Mesenchymal stem cell (in vitro differentiated cells and primary cell): ENCODE measurements around the gene CCNF.
A peak's percentile ranks its signal among the peaks of the same experiment; 100 is the strongest.

Source experiments
- DNase-seq: peaks from one replicate; pipeline ENCODE4 v3.0.0-alpha.2; 2013
- H2AFZ ChIP-seq: one replicate; pipeline ENCODE4 v1.6.1; 2013; ENCODE audit warnings: low read depth, mild to moderate bottlenecking, control low read depth, inconsistent platforms, low read length, moderate library complexity
- H2AK5ac ChIP-seq: 2 replicates; pipeline ENCODE4 v1.6.1; 2013; ENCODE audit warnings: low read length, moderate library complexity, mild to moderate bottlenecking, inconsistent platforms; ENCODE audit not compliant: severe bottlenecking
- H2BK120ac ChIP-seq: one replicate; pipeline ENCODE4 v1.6.1; 2013; ENCODE audit warnings: low read depth, mild to moderate bottlenecking, inconsistent platforms, low read length, moderate library complexity
- H2BK12ac ChIP-seq, 2 experiments: one replicate each; pipeline ENCODE4 v1.6.1; 2013; ENCODE audit warnings: inconsistent platforms in 2 of 2, low read length in 2 of 2, mild to moderate bottlenecking in 2 of 2, moderate library complexity in 2 of 2, control low read depth in 1 of 2
- H2BK15ac ChIP-seq: one replicate; pipeline ENCODE4 v1.6.1; 2013; ENCODE audit warnings: mild to moderate bottlenecking, low read depth, inconsistent platforms; ENCODE audit not compliant: poor library complexity, severe bottlenecking
- H2BK5ac ChIP-seq: 2 replicates; pipeline ENCODE4 v1.6.1; 2013; ENCODE audit warnings: low read depth, mild to moderate bottlenecking, low read length, control low read depth, inconsistent platforms; ENCODE audit not compliant: poor library complexity, severe bottlenecking
- H3K14ac ChIP-seq, 2 experiments: one replicate each; pipeline ENCODE4 v1.6.1; 2013; ENCODE audit warnings: inconsistent platforms in 2 of 2, low read length in 2 of 2, control low read depth in 1 of 2, mild to moderate bottlenecking in 1 of 2, moderate library complexity in 1 of 2
- H3K18ac ChIP-seq, 2 experiments: one replicate each; pipeline ENCODE4 v1.6.1; 2013; ENCODE audit warnings: inconsistent platforms in 2 of 2, low read length in 2 of 2, control low read depth in 1 of 2, low read depth in 1 of 2, mild to moderate bottlenecking in 1 of 2
- H3K23ac ChIP-seq, 2 experiments: one replicate each; pipeline ENCODE4 v1.6.1; 2013; ENCODE audit warnings: inconsistent platforms in 2 of 2, low read length in 2 of 2, mild to moderate bottlenecking in 2 of 2, moderate library complexity in 2 of 2, control low read depth in 1 of 2
- H3K27ac ChIP-seq: 2 replicates; pipeline ENCODE4 v1.5.1; 2013; ENCODE audit warnings: mild to moderate bottlenecking, moderate library complexity, low read length, control low read depth, inconsistent platforms; ENCODE audit not compliant: poor library complexity, severe bottlenecking
- H3K27me3 ChIP-seq, 2 experiments: 2 replicates each; pipeline versions ENCODE4 v1.6.1 to v1.7.0; 2013; ENCODE audit warnings: low read length in 2 of 2, mild to moderate bottlenecking in 2 of 2, moderate library complexity in 2 of 2, control low read depth in 1 of 2, inconsistent platforms in 1 of 2; ENCODE audit not compliant: control insufficient read depth in 1 of 2, insufficient read depth in 1 of 2
- H3K36me3 ChIP-seq, 2 experiments: 2 replicates each; pipeline versions ENCODE4 v1.6.1 to v1.7.0; 2013; ENCODE audit warnings: low read length in 2 of 2, control low read depth in 1 of 2, inconsistent platforms in 1 of 2, low read depth in 1 of 2, mild to moderate bottlenecking in 1 of 2; ENCODE audit not compliant: insufficient read depth in 2 of 2, control insufficient read depth in 1 of 2
- H3K4ac ChIP-seq, 2 experiments: one replicate each; pipeline ENCODE4 v1.6.1; 2013; ENCODE audit warnings: inconsistent platforms in 2 of 2, low read length in 2 of 2, mild to moderate bottlenecking in 2 of 2, moderate library complexity in 2 of 2, control low read depth in 1 of 2, low read depth in 1 of 2
- H3K4me1 ChIP-seq: 2 replicates; pipeline ENCODE4 v1.6.1; 2013; ENCODE audit warnings: low read depth, low read length, control low read depth; ENCODE audit not compliant: control insufficient read depth, insufficient read depth
- H3K4me2 ChIP-seq: 2 replicates; pipeline ENCODE4 v1.6.1; 2013; ENCODE audit warnings: low read length, mild to moderate bottlenecking, inconsistent platforms; ENCODE audit not compliant: poor library complexity, severe bottlenecking
- H3K4me3 ChIP-seq, 2 experiments: 2 replicates each; pipeline versions ENCODE4 v1.5.1 to v1.7.0; 2013; ENCODE audit warnings: low read length in 2 of 2, mild to moderate bottlenecking in 2 of 2, control low read depth in 1 of 2, low read depth in 1 of 2; ENCODE audit not compliant: insufficient read depth in 1 of 2
- H3K79me1 ChIP-seq: replicated peaks from 2 replicates; pipeline ENCODE4 v1.6.1; 2013; ENCODE audit warnings: mild to moderate bottlenecking, control low read depth, low read length, inconsistent platforms; ENCODE audit not compliant: poor library complexity, severe bottlenecking
- H3K9ac ChIP-seq: 2 replicates; pipeline ENCODE4 v1.7.0; 2013; ENCODE audit warnings: mild to moderate bottlenecking, low read length, moderate library complexity
- H3K9me3 ChIP-seq: 2 replicates; pipeline ENCODE4 v1.7.0; 2013; ENCODE audit warnings: mild to moderate bottlenecking, low read length; ENCODE audit not compliant: control insufficient read depth
- H4K8ac ChIP-seq: one replicate; pipeline ENCODE4 v1.6.1; 2013; ENCODE audit warnings: inconsistent platforms, mild to moderate bottlenecking, low read length, moderate library complexity
- H4K91ac ChIP-seq: one replicate; pipeline ENCODE4 v1.6.1; 2013; ENCODE audit warnings: mild to moderate bottlenecking, low read length, inconsistent platforms
- WGBS: methylation state at CpG from one replicate; pipeline ENCODE4 v1.1.7; 2013; ENCODE audit warnings: mixed read lengths; 5-methylcytosine and 5-hydroxymethylcytosine counted together

Gene CCNF

GRCh38 chr16:2388875-2389433 lies 40.3 kb upstream of the CCNF start:
- H3K4me2 ChIP-seq = no peak overlapping the region
- H3K27ac ChIP-seq = no peak overlapping the region
- peak overlapping the region; percentile 30 for H3K9ac ChIP-seq
- WGBS = 60% methylated on average over 2 of the region's 2 CpGs
- H2BK120ac ChIP-seq = no peak overlapping the region
- H3K36me3 ChIP-seq = no peaks in the 10 kb centered on the region
- H3K9me3 ChIP-seq = peaks cover 4% of the 10 kb centered on the region
- H3K18ac ChIP-seq = no peak overlapping the region
- H3K23ac ChIP-seq = no peak overlapping the region
- no peak for DNase-seq
- H2BK5ac ChIP-seq = no peak overlapping the region
- H2BK15ac ChIP-seq = no peak overlapping the region
- no peak overlapping the region for H3K4me3 ChIP-seq
- H3K79me1 ChIP-seq = no peaks in the 10 kb centered on the region
- H4K8ac ChIP-seq = no peak overlapping the region
- H2AFZ ChIP-seq = no peak overlapping the region
- no peak overlapping the region for H3K14ac ChIP-seq
- no peak overlapping the region for H4K91ac ChIP-seq
- no peak overlapping the region for H3K4ac ChIP-seq
- peaks cover 2% of the 10 kb centered on the region for H3K4me1 ChIP-seq
- no peaks in the 10 kb centered on the region for H3K27me3 ChIP-seq
- no peak overlapping the region for H2BK12ac ChIP-seq
- no peak overlapping the region for H2AK5ac ChIP-seq

DNA sequence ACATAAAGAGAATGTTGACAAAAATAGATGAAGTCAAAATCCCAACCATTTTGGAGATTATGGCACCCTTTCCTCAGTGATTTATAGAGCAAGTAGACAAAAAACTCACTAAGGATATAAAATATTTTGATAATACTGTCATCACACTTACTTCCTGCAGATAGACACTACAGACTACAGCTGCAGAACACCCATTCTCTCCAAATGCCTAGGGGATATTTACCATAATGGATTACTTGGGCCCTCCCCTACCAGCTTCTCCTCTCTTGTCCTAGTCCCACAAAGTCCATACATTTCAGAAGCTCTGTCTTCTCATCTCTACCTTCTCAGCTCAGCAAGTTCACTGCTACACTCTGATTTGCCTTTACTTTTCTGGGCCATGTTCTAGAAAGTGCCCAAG lies 37.2 kb upstream of the CCNF start:
- H3K18ac ChIP-seq = no peak overlapping the region
- no peak overlapping the region for H3K4me2 ChIP-seq
- no peak overlapping the region for H2BK120ac ChIP-seq
- H3K36me3 ChIP-seq = no peaks in the 10 kb centered on the region
- H4K91ac ChIP-seq = no peak overlapping the region
- DNase-seq = no peak
- no peak overlapping the region for H2AFZ ChIP-seq
- no peak overlapping the region for H3K9ac ChIP-seq
- no peak overlapping the region for H3K23ac ChIP-seq
- no peak overlapping the region for H2AK5ac ChIP-seq
- no peaks in the 10 kb centered on the region for H3K4me1 ChIP-seq
- H4K8ac ChIP-seq = no peak overlapping the region
- no peak overlapping the region for H3K4ac ChIP-seq
- H3K9me3 ChIP-seq = peaks cover 4% of the 10 kb centered on the region
- no peak overlapping the region for H2BK15ac ChIP-seq
- no peak overlapping the region for H3K14ac ChIP-seq
- no peak overlapping the region for H2BK12ac ChIP-seq
- no peak overlapping the region for H3K4me3 ChIP-seq
- no peak overlapping the region for H2BK5ac ChIP-seq
- no peak overlapping the region for H3K27ac ChIP-seq
- H3K79me1 ChIP-seq = no peaks in the 10 kb centered on the region
- peaks cover 0 to 16% of the 10 kb centered on the region in 2 experiments for H3K27me3 ChIP-seq

DNA sequence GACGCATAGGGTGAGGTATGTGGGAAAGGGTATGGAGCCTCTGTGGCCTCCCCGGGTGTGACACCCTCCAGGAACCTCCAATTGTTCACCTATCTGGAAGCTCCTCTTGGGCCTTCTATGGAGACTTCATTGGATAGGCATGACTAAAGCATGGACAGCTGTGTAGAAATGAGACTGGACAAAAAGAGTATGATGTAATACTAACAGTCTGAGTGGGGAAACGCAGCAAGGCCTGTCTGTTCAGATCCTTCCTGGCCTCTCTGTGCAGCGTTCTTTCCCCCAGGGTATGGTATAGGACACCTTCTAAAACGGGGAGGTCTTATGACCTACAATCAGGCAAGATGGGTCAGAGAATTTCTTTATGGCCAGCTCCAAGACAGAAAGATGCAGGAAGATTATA lies 30.7 kb upstream of the CCNF start:
- H2BK12ac ChIP-seq = no peak overlapping the region

GRCh38 chr16:2404099-2404498 lies 25.1 kb upstream of the CCNF start:
- no peaks in the 10 kb centered on the region for H3K4me1 ChIP-seq
- H3K27me3 ChIP-seq = peaks cover 0 to 8% of the 10 kb centered on the region in 2 experiments
- no peak overlapping the region for H3K4me2 ChIP-seq
- H3K4me3 ChIP-seq = no peak overlapping the region
- no peak overlapping the region for H3K23ac ChIP-seq
- no peak overlapping the region for H2BK120ac ChIP-seq
- H2BK5ac ChIP-seq = no peak overlapping the region
- H2BK15ac ChIP-seq = no peak overlapping the region
- H3K79me1 ChIP-seq = no peaks in the 10 kb centered on the region
- H3K9ac ChIP-seq = no peak overlapping the region
- no peak for DNase-seq
- no peaks in the 10 kb centered on the region for H3K36me3 ChIP-seq
- H4K91ac ChIP-seq = no peak overlapping the region
- no peak overlapping the region for H3K14ac ChIP-seq
- no peak overlapping the region for H3K4ac ChIP-seq
- no peak overlapping the region for H2AK5ac ChIP-seq
- H3K27ac ChIP-seq = no peak overlapping the region
- no peak overlapping the region for H2AFZ ChIP-seq
- no peak overlapping the region for H4K8ac ChIP-seq
- WGBS = 63% methylated on average over 2 of the region's 4 CpGs
- no peak overlapping the region for H2BK12ac ChIP-seq
- H3K18ac ChIP-seq = no peak overlapping the region
- H3K9me3 ChIP-seq = no peaks in the 10 kb centered on the region

More for the DNA sequence above, 30.7 kb upstream of the CCNF start:
- Histone ChIP-seq H3K79me1 (no peaks in the 10 kb centered on the region), H2BK120ac (no peak overlapping the region), H3K27ac (no peak overlapping the region), H3K36me3 (no peaks in the 10 kb centered on the region), H3K4ac (no peak overlapping the region), H3K18ac (no peak overlapping the region), H3K14ac (no peak overlapping the region), H3K4me2 (no peak overlapping the region), H3K4me1 (no peaks in the 10 kb centered on the region), H3K27me3 (peaks cover 0 to 16% of the 10 kb centered on the region in 2 experiments), H3K23ac (no peak overlapping the region), H2BK15ac (no peak overlapping the region), H3K4me3 (no peak overlapping the region), H4K8ac (no peak overlapping the region), H3K9me3 (no peaks in the 10 kb centered on the region), H2AK5ac (no peak overlapping the region), H4K91ac (no peak overlapping the region), H2BK5ac (no peak overlapping the region), H3K9ac (no peak overlapping the region), H2AFZ (no peak overlapping the region)
- 84% methylated on average over 5 of the region's 5 CpGs for WGBS
- no peak for DNase-seq
